Trophoblast cell (in vitro differentiated cells and primary cell): ENCODE data around the gene ISOC2.

Experiments
- DNase-seq, 2 donors: peaks; one replicate each; pipeline ENCODE4 v3.0.0-alpha.2; 2016
- H2AFZ ChIP-seq: 2 replicates; pipeline ENCODE4 v1.6.1; 2013; ENCODE audit warnings: low read length, moderate library complexity, mild to moderate bottlenecking; ENCODE audit not compliant: insufficient read depth, poor library complexity
- H2AK5ac ChIP-seq: 2 replicates; pipeline ENCODE4 v1.6.1; 2013; ENCODE audit warnings: mild to moderate bottlenecking, low read length
- H2BK120ac ChIP-seq: 2 replicates; pipeline ENCODE4 v1.6.1; 2013; ENCODE audit warnings: low read length, mild to moderate bottlenecking, moderate library complexity; ENCODE audit not compliant: insufficient read depth, poor library complexity
- H2BK12ac ChIP-seq: 2 replicates; pipeline ENCODE4 v1.6.1; 2013; ENCODE audit warnings: mild to moderate bottlenecking, low read length, moderate library complexity
- H2BK5ac ChIP-seq: 2 replicates; pipeline ENCODE4 v1.6.1; 2013; ENCODE audit warnings: low read length, low read depth, moderate library complexity, mild to moderate bottlenecking; ENCODE audit not compliant: poor library complexity
- H3K14ac ChIP-seq: 2 replicates; pipeline ENCODE4 v1.6.1; 2013; ENCODE audit warnings: mild to moderate bottlenecking, low read length
- H3K18ac ChIP-seq: 2 replicates; pipeline ENCODE4 v1.6.1; 2013; ENCODE audit warnings: mild to moderate bottlenecking, low read length
- H3K23ac ChIP-seq: 2 replicates; pipeline ENCODE4 v1.6.1; 2013; ENCODE audit warnings: low read length
- H3K27ac ChIP-seq: 2 replicates; pipeline ENCODE4 v1.5.1; 2013; ENCODE audit warnings: low read depth, mild to moderate bottlenecking, inconsistent platforms, low read length, moderate library complexity
- H3K27me3 ChIP-seq: 2 replicates; pipeline ENCODE4 v1.6.1; 2013; ENCODE audit warnings: inconsistent platforms, mild to moderate bottlenecking, low read length, moderate library complexity; ENCODE audit not compliant: insufficient read depth
- H3K36me3 ChIP-seq, 2 experiments: 1 replicate in 1 of 2; 2 replicates in 1 of 2; pipeline ENCODE4 v1.6.1; 2013; ENCODE audit warnings: low read length in 2 of 2, mild to moderate bottlenecking in 2 of 2, moderate library complexity in 1 of 2; ENCODE audit not compliant: insufficient read depth in 2 of 2, control insufficient read depth in 1 of 2
- H3K4ac ChIP-seq: 2 replicates; pipeline ENCODE4 v1.6.1; 2013; ENCODE audit warnings: low read depth, mild to moderate bottlenecking, low read length, moderate library complexity
- H3K4me1 ChIP-seq, 2 experiments: 1 replicate in 1 of 2; 2 replicates in 1 of 2; pipeline ENCODE4 v1.6.1; 2013; ENCODE audit warnings: low read length in 2 of 2, mild to moderate bottlenecking in 2 of 2, moderate library complexity in 1 of 2; ENCODE audit not compliant: insufficient read depth in 2 of 2, control insufficient read depth in 1 of 2
- H3K4me2 ChIP-seq: 2 replicates; pipeline ENCODE4 v1.6.1; 2013; ENCODE audit warnings: inconsistent platforms, mild to moderate bottlenecking, low read length, moderate library complexity
- H3K4me3 ChIP-seq: 2 replicates; pipeline ENCODE4 v1.5.1; 2013; ENCODE audit warnings: mild to moderate bottlenecking, low read depth, low read length, inconsistent platforms
- H3K79me1 ChIP-seq: one replicate; pipeline ENCODE4 v1.6.1; 2013; ENCODE audit warnings: low read length
- H3K79me2 ChIP-seq: 2 replicates; pipeline ENCODE4 v1.6.1; 2013; ENCODE audit warnings: low read length, mild to moderate bottlenecking; ENCODE audit not compliant: control insufficient read depth, insufficient read depth, poor library complexity
- H3K9ac ChIP-seq: 2 replicates; pipeline ENCODE4 v1.6.1; 2013; ENCODE audit warnings: mild to moderate bottlenecking, low read length
- H3K9me3 ChIP-seq: 2 replicates; pipeline ENCODE4 v1.6.1; 2013; ENCODE audit warnings: low read depth, mild to moderate bottlenecking, control low read depth, inconsistent platforms, low read length; ENCODE audit not compliant: insufficient read depth
- H4K12ac ChIP-seq: 2 replicates; pipeline ENCODE4 v1.6.1; 2013; ENCODE audit warnings: low read depth, mild to moderate bottlenecking, low read length, moderate library complexity
- H4K8ac ChIP-seq: 2 replicates; pipeline ENCODE4 v1.6.1; 2013; ENCODE audit warnings: low read depth, mild to moderate bottlenecking, low read length, moderate library complexity
- H4K91ac ChIP-seq: one replicate; pipeline ENCODE4 v1.6.1; 2013; ENCODE audit warnings: low read depth, mild to moderate bottlenecking, low read length, moderate library complexity
- WGBS: extraction: QIAGEN DNeasy Blood & Tissue Kit; methylation state at CpG from one replicate; pipeline ENCODE4 v1.1.7; 2013; ENCODE audit warnings: missing lambda C conversion rate; ENCODE audit not compliant: insufficient read length, insufficient coverage; ENCODE audit errors: extremely low coverage; 5-methylcytosine and 5-hydroxymethylcytosine counted together

Gene ISOC2

GRCh38 chr19:55455576-55456235 lies 5.7 kb downstream of the ISOC2 start:
- WGBS = no CpG with 5 or more reads among the region's 11 CpGs
- no peak overlapping the region for H2BK120ac ChIP-seq
- H4K8ac ChIP-seq = no peak overlapping the region

GRCh38 chr19:55454787-55455243 lies 6.6 kb downstream of the ISOC2 start:
- H4K8ac ChIP-seq = no peak overlapping the region
- no peak overlapping the region for H2AK5ac ChIP-seq
- H3K27me3 ChIP-seq = peaks cover 24% of the 10 kb centered on the region
- H3K4ac ChIP-seq = no peak overlapping the region
- H3K79me1 ChIP-seq = no peaks in the 10 kb centered on the region
- DNase-seq = peak; percentile 34 to 47
- H3K4me3 ChIP-seq = no peak overlapping the region
- peaks cover 0 to 3% of the 10 kb centered on the region in 2 experiments for H3K4me1 ChIP-seq
- peaks cover 0 to 5% of the 10 kb centered on the region in 2 experiments for H3K36me3 ChIP-seq
- H2AFZ ChIP-seq = no peak overlapping the region
- no peak overlapping the region for H3K9ac ChIP-seq
- H3K14ac ChIP-seq = no peak overlapping the region
- H3K9me3 ChIP-seq = peaks cover 4% of the 10 kb centered on the region
- H2BK120ac ChIP-seq = no peak overlapping the region
- WGBS = no CpG with 5 or more reads among the region's 14 CpGs
- H3K18ac ChIP-seq = no peak overlapping the region
- H3K4me2 ChIP-seq = no peak overlapping the region
- no peak overlapping the region for H4K91ac ChIP-seq
- H2BK12ac ChIP-seq = no peak overlapping the region
- no peak overlapping the region for H3K27ac ChIP-seq
- H3K23ac ChIP-seq = no peak overlapping the region
- no peak overlapping the region for H4K12ac ChIP-seq
- H2BK5ac ChIP-seq = no peak overlapping the region
- H3K79me2 ChIP-seq = no peaks in the 10 kb centered on the region

More at GRCh38 chr19:55455576-55456235, 5.7 kb downstream of the ISOC2 start:
- H3K4me2 ChIP-seq = no peak overlapping the region
- no peak overlapping the region for H4K12ac ChIP-seq
- H2AK5ac ChIP-seq = no peak overlapping the region
- H2BK5ac ChIP-seq = no peak overlapping the region
- H3K4me3 ChIP-seq = no peak overlapping the region
- peaks cover 0 to 5% of the 10 kb centered on the region in 2 experiments for H3K36me3 ChIP-seq
- H3K14ac ChIP-seq = no peak overlapping the region
- H2BK12ac ChIP-seq = no peak overlapping the region
- no peak for DNase-seq
- peaks cover 4% of the 10 kb centered on the region for H3K9me3 ChIP-seq
- H3K4ac ChIP-seq = no peak overlapping the region
- no peaks in the 10 kb centered on the region for H3K79me1 ChIP-seq
- no peak overlapping the region for H2AFZ ChIP-seq
- no peaks in the 10 kb centered on the region for H3K79me2 ChIP-seq
- H3K9ac ChIP-seq = no peak overlapping the region
- H3K23ac ChIP-seq = no peak overlapping the region
- H4K91ac ChIP-seq = no peak overlapping the region
- no peak overlapping the region for H3K18ac ChIP-seq
- H3K4me1 ChIP-seq = peaks cover 0 to 4% of the 10 kb centered on the region in 2 experiments
- H3K27me3 ChIP-seq = peaks cover 18% of the 10 kb centered on the region
- no peak overlapping the region for H3K27ac ChIP-seq

- Histone ChIP-seq H3K9me3 (peaks cover 10% of the 10 kb centered on the region), H3K23ac (no peak overlapping the region)
- WGBS = no CpG with 5 or more reads among the region's 12 CpGs
Observed at GRCh38 chr19:55453511-55454260, 7.8 kb downstream of the ISOC2 start.

GRCh38 chr19:55452749-55453346 lies 8.6 kb downstream of the ISOC2 start:
- no peak overlapping the region for H3K4me3 ChIP-seq
- no peak overlapping the region for H3K18ac ChIP-seq
- H2AFZ ChIP-seq = no peak overlapping the region
- H3K23ac ChIP-seq = no peak overlapping the region
- no peak overlapping the region for H3K14ac ChIP-seq
- peaks cover 0 to 3% of the 10 kb centered on the region in 2 experiments for H3K4me1 ChIP-seq
- H3K4me2 ChIP-seq = peak overlapping the region; percentile 13
- H3K79me2 ChIP-seq = no peaks in the 10 kb centered on the region
- H3K27ac ChIP-seq = no peak overlapping the region
- H3K36me3 ChIP-seq = peaks cover 0 to 5% of the 10 kb centered on the region in 2 experiments
- DNase-seq = peak in 1 of 2 donors; percentile 27
- no peak overlapping the region for H2BK120ac ChIP-seq
- H3K9me3 ChIP-seq = peaks cover 18% of the 10 kb centered on the region
- H3K9ac ChIP-seq = no peak overlapping the region
- H3K4ac ChIP-seq = no peak overlapping the region
- no peak overlapping the region for H4K91ac ChIP-seq
- H4K8ac ChIP-seq = no peak overlapping the region
- no peak overlapping the region for H2BK12ac ChIP-seq
- peaks cover 30% of the 10 kb centered on the region for H3K27me3 ChIP-seq
- H2AK5ac ChIP-seq = no peak overlapping the region
- WGBS = no CpG with 5 or more reads among the region's 34 CpGs
- H2BK5ac ChIP-seq = no peak overlapping the region
- no peaks in the 10 kb centered on the region for H3K79me1 ChIP-seq
- H4K12ac ChIP-seq = no peak overlapping the region

More at GRCh38 chr19:55453511-55454260, 7.8 kb downstream of the ISOC2 start:
- Histone ChIP-seq H2AK5ac (no peak overlapping the region), H4K8ac (no peak overlapping the region), H3K79me1 (no peaks in the 10 kb centered on the region), H3K4me1 (peaks cover 0 to 3% of the 10 kb centered on the region in 2 experiments), H4K91ac (no peak overlapping the region), H3K4ac (no peak overlapping the region), H3K27me3 (peaks cover 30% of the 10 kb centered on the region), H2BK5ac (no peak overlapping the region), H2AFZ (no peak overlapping the region), H3K18ac (no peak overlapping the region), H3K79me2 (no peaks in the 10 kb centered on the region), H3K9ac (no peak overlapping the region), H3K14ac (no peak overlapping the region), H3K4me3 (no peak overlapping the region), H2BK12ac (no peak overlapping the region), H3K36me3 (peaks cover 0 to 5% of the 10 kb centered on the region in 2 experiments), H4K12ac (no peak overlapping the region), H2BK120ac (no peak overlapping the region), H3K27ac (no peak overlapping the region), H3K4me2 (no peak overlapping the region)
- DNase-seq = no peak
